HG03159 (cell line): ENCODE results near the gene HYCC1.
"Not testable (repeated sequence)": the region's sequence is repeated elsewhere in the genome, so short reads cannot be mapped to it uniquely, and the experiment has no call there.

Experiments
- ATAC-seq: cut with Tn5 transposase; IDR thresholded peaks from one replicate; pipeline ENCODE4 v1.9.1; 2021; ENCODE audit warnings: mild to moderate bottlenecking, moderate library complexity; ENCODE audit not compliant: unreplicated experiment

Gene HYCC1

GRCh38 chr7:23013715-23014649 lies at the start of gene HYCC1:
Gene HYCC1, minus strand, starts transcription at chr7:23014130. Its CDS starts 23,019 bp downstream, at chr7:22991111.
- ATAC-seq: peak; percentile 95

- no peak for ATAC-seq
Measured at GRCh38 chr7:23062452-23062851, 48.5 kb upstream of the HYCC1 start.

- ATAC-seq: no peak
Measured at GRCh38 chr7:23061327-23061726, 47.4 kb upstream of the HYCC1 start.

GRCh38 chr7:23058408-23059096 lies 44.6 kb upstream of the HYCC1 start:
- no peak for ATAC-seq

- peak; percentile 75 for ATAC-seq
Measured at GRCh38 chr7:23055582-23056178, 41.8 kb upstream of the HYCC1 start.

- ATAC-seq: not testable (repeated sequence)
Measured at GRCh38 chr7:23051124-23051485, 37.2 kb upstream of the HYCC1 start.

- ATAC-seq: not testable (repeated sequence)
Measured at GRCh38 chr7:23046336-23046735, 32.4 kb upstream of the HYCC1 start.

GRCh38 chr7:23045086-23045485 lies 31.2 kb upstream of the HYCC1 start:
- ATAC-seq: not testable (repeated sequence)

GRCh38 chr7:23044581-23044980 lies 30.7 kb upstream of the HYCC1 start:
- no peak for ATAC-seq

- no peak for ATAC-seq
Measured at GRCh38 chr7:23043441-23043840, 29.5 kb upstream of the HYCC1 start.

GRCh38 chr7:23039674-23040073 lies 25.7 kb upstream of the HYCC1 start:
- not testable (repeated sequence) for ATAC-seq

- not testable (repeated sequence) for ATAC-seq
Measured at GRCh38 chr7:23035542-23036371, 21.8 kb upstream of the HYCC1 start.

GRCh38 chr7:23027261-23027660 lies 13.3 kb upstream of the HYCC1 start:
- no peak for ATAC-seq

GRCh38 chr7:23026164-23026563 lies 12.2 kb upstream of the HYCC1 start:
- ATAC-seq: no peak

GRCh38 chr7:23024454-23024853 lies 10.5 kb upstream of the HYCC1 start:
- no peak for ATAC-seq

GRCh38 chr7:23022851-23023250 lies 8.9 kb upstream of the HYCC1 start:
- no peak for ATAC-seq

- no peak for ATAC-seq
Measured at GRCh38 chr7:23022258-23022769, 8.4 kb upstream of the HYCC1 start.

- ATAC-seq: no peak
Measured at GRCh38 chr7:23021596-23021995, 7.7 kb upstream of the HYCC1 start.

- no peak for ATAC-seq
Measured at GRCh38 chr7:23020742-23021401, 6.9 kb upstream of the HYCC1 start.

- ATAC-seq: no peak
Measured at GRCh38 chr7:23018750-23019149, 4.8 kb upstream of the HYCC1 start.
